ENCODE measurements around the gene C1orf174. TPM values are rescaled to one million over a fixed set of nuclear protein-coding genes. Genes with fewer than 3 reads are reported as not detected.

Gene C1orf174
- total and polyA plus RNA-seq, 4 donors = 10.8 to 19.3 (median 17.6) TPM

GRCh38 chr1:3892748-3893147, 7.3 kb downstream of the C1orf174 start:
- TF ChIP-seq CTCF (IDR thresholded peaks at IDR 0.05; ENCODE audit: control extremely low read depth, extremely low read depth) = no peak
- H3K27ac ChIP-seq (ENCODE audit: low read depth in 1 of 2, low read length in 1 of 2) = no peak overlapping the region
- peaks cover 0 to 10% (median 0%) of the 10 kb centered on the region in 5 donors for H3K4me1 ChIP-seq (ENCODE audit: control insufficient read depth in 5 of 5, insufficient read depth in 5 of 5, low read length in 5 of 5)
- H3K36me3 ChIP-seq (ENCODE audit: control insufficient read depth in 4 of 4, insufficient read depth in 4 of 4, low read length in 4 of 4) = peaks cover 6 to 29% (median 27%) of the 10 kb centered on the region in 4 donors
- no peak overlapping the region for H3K9ac ChIP-seq (ENCODE audit: insufficient read depth in 1 of 2, low read length in 2 of 2)
- H3K4me3 ChIP-seq = no peak overlapping the region
- WGBS, 2 donors = 63 to 80% methylated on average over 14 of the region's 14 CpGs
- DNase-seq (no peak), ATAC-seq (ENCODE audit: insufficient read depth, low FRiP score) (no peak)
- no peaks in the 10 kb centered on the region for H3K27me3 ChIP-seq (ENCODE audit: control insufficient read depth in 3 of 3, insufficient read depth in 3 of 3, low read length in 2 of 3)
- no peaks in the 10 kb centered on the region for H3K9me3 ChIP-seq (ENCODE audit: control insufficient read depth in 4 of 4, insufficient read depth in 3 of 4, low read length in 3 of 4)

- H3K9ac ChIP-seq (ENCODE audit: insufficient read depth in 1 of 2, low read length in 2 of 2) = no peak overlapping the region
- TF ChIP-seq CTCF (IDR thresholded peaks at IDR 0.05; ENCODE audit: control extremely low read depth, extremely low read depth) = no peak
- peaks cover 9 to 35% (median 32%) of the 10 kb centered on the region in 4 donors for H3K36me3 ChIP-seq (ENCODE audit: control insufficient read depth in 4 of 4, insufficient read depth in 4 of 4, low read length in 4 of 4)
- H3K27ac ChIP-seq (ENCODE audit: low read depth in 1 of 2, low read length in 1 of 2) = peak overlapping the region in 1 of 2 donors; percentile 67
- H3K4me3 ChIP-seq = no peak overlapping the region
- 74 to 85% methylated on average over 17 of the region's 17 CpGs for WGBS, 2 donors
- H3K27me3 ChIP-seq (ENCODE audit: control insufficient read depth in 3 of 3, insufficient read depth in 3 of 3, low read length in 2 of 3) = no peaks in the 10 kb centered on the region
- DNase-seq = no peak
- peaks cover 0 to 9% (median 0%) of the 10 kb centered on the region in 5 donors for H3K4me1 ChIP-seq (ENCODE audit: control insufficient read depth in 5 of 5, insufficient read depth in 5 of 5, low read length in 5 of 5)
- no peaks in the 10 kb centered on the region for H3K9me3 ChIP-seq (ENCODE audit: control insufficient read depth in 4 of 4, insufficient read depth in 3 of 4, low read length in 3 of 4)
- no peak for ATAC-seq (ENCODE audit: insufficient read depth, low FRiP score)
These were observed 8.7 kb downstream of the C1orf174 start for GRCh38 chr1:3891329-3891865.

- 60 to 74% methylated on average over 26 of the region's 26 CpGs for WGBS, 2 donors
- H3K4me3 ChIP-seq = no peak overlapping the region
- H3K27me3 ChIP-seq (ENCODE audit: control insufficient read depth in 3 of 3, insufficient read depth in 3 of 3, low read length in 2 of 3) = no peaks in the 10 kb centered on the region
- no peak for DNase-seq
- H3K9ac ChIP-seq (ENCODE audit: insufficient read depth in 1 of 2, low read length in 2 of 2) = no peak overlapping the region
- H3K9me3 ChIP-seq (ENCODE audit: control insufficient read depth in 4 of 4, insufficient read depth in 3 of 4, low read length in 3 of 4) = no peaks in the 10 kb centered on the region
- H3K4me1 ChIP-seq (ENCODE audit: control insufficient read depth in 5 of 5, insufficient read depth in 5 of 5, low read length in 5 of 5) = peaks cover 0 to 7% (median 0%) of the 10 kb centered on the region in 5 donors
- TF ChIP-seq CTCF (IDR thresholded peaks at IDR 0.05; ENCODE audit: control extremely low read depth, extremely low read depth) = no peak
- H3K36me3 ChIP-seq (ENCODE audit: control insufficient read depth in 4 of 4, insufficient read depth in 4 of 4, low read length in 4 of 4) = peaks cover 10 to 40% (median 30%) of the 10 kb centered on the region in 4 donors
- peak overlapping the region in 1 of 2 donors; percentile 72 for H3K27ac ChIP-seq (ENCODE audit: low read depth in 1 of 2, low read length in 1 of 2)
- ATAC-seq (ENCODE audit: insufficient read depth, low FRiP score) = no peak
These were observed 9.4 kb downstream of the C1orf174 start for GRCh38 chr1:3890389-3891328.
